Erythroblast (primary cell): ENCODE data around the gene TANC2.

Source experiments
- GATA1 ChIP-seq: IDR thresholded peaks from 2 replicates; pipeline ENCODE4 v1.6.1; 2011; ENCODE audit warnings: low read depth, mild to moderate bottlenecking, control low read depth, low read length, moderate library complexity
- POLR2A ChIP-seq: IDR thresholded peaks from 2 replicates; pipeline ENCODE4 v1.6.1; 2011; ENCODE audit warnings: mild to moderate bottlenecking, low read length

DNA sequence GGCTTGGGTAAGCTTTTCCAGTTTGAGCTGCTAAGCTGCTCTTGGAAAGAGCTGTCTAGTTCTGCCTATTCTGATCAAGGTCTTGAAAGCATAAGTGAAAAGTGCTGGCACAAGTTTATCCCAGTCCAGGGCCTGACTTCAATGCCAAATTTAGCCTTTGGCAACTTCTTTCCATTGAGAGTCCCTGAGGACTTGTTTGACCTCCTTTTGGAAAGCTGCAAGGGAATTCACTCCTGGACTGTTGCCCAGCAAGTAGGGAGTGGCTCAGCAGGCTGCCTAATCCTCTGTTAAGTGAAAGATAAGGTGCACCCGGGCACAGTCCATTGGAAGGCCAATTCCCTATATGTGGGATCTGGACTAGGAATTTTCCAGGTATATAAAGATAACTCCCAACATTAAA is 16.0 kb upstream of the TANC2 start:
- TF ChIP-seq POLR2A (no peak), GATA1 (no peak)
